NT2/D1 (cell line): ENCODE results near the gene UTF1.

ENCODE experiments used
- YY1 ChIP-seq: IDR thresholded peaks from 2 replicates; pipeline ENCODE4 v1.6.1; 2011; ENCODE audit not compliant: insufficient read length, insufficient read depth
- ZNF274 ChIP-seq: IDR thresholded peaks from 2 replicates; pipeline ENCODE4 v1.6.1; 2011; ENCODE audit warnings: mild to moderate bottlenecking, low read depth, low read length

- TF ChIP-seq ZNF274 (no peak), YY1 (no peak)
Measured at GRCh38 chr10:133189256-133189655, 40.8 kb upstream of the UTF1 start.
